CD14-positive monocyte (primary cell): Measurements from ENCODE around the gene TANGO2. TPM values are rescaled to one million over a fixed set of nuclear protein-coding genes. Genes with fewer than 3 reads are reported as not detected.

ENCODE experiments used
- DNase-seq, 3 donors: peaks; one replicate each; pipeline ENCODE4 v3.0.0-alpha.2; 2011 to 2022
- H2AFZ ChIP-seq: 2 replicates; pipeline ENCODE4 v1.6.0; 2012; ENCODE audit warnings: mild to moderate bottlenecking, low read depth, low read length, inconsistent platforms; ENCODE audit not compliant: insufficient read depth, poor library complexity, severe bottlenecking
- H3K27ac ChIP-seq, 2 donors: 1 replicate in 1 of 2; 2 replicates in 1 of 2; pipeline ENCODE4 v1.5.1; 2012 to 2013; ENCODE audit warnings: low read length in 2 of 2, control low read depth in 1 of 2, inconsistent platforms in 1 of 2, low read depth in 1 of 2, mild to moderate bottlenecking in 1 of 2
- H3K27me3 ChIP-seq, 2 donors: one replicate each; pipeline versions ENCODE4 v1.6.0 to v1.6.1; 2011 to 2013; ENCODE audit warnings: low read length in 2 of 2; ENCODE audit not compliant: control insufficient read depth in 2 of 2, insufficient read depth in 2 of 2
- H3K36me3 ChIP-seq, 2 donors: replicated peaks in 1 of 2; 1 replicate in 1 of 2; 2 replicates in 1 of 2; pipeline versions ENCODE4 v1.5.1 to v1.6.1; 2012 to 2013; ENCODE audit warnings: low read length in 2 of 2, control low read depth in 1 of 2, inconsistent platforms in 1 of 2, mild to moderate bottlenecking in 1 of 2; ENCODE audit not compliant: insufficient read depth in 2 of 2, control insufficient read depth in 1 of 2
- H3K4me1 ChIP-seq, 2 donors: 1 replicate in 1 of 2; 2 replicates in 1 of 2; pipeline versions ENCODE4 v1.5.1 to v1.6.1; 2012 to 2013; ENCODE audit warnings: low read length in 2 of 2, control low read depth in 1 of 2, inconsistent platforms in 1 of 2, mild to moderate bottlenecking in 1 of 2, moderate library complexity in 1 of 2; ENCODE audit not compliant: insufficient read depth in 2 of 2, control insufficient read depth in 1 of 2
- H3K4me2 ChIP-seq: replicated peaks from 2 replicates; pipeline ENCODE3; 2012; ENCODE audit warnings: low read length, moderate library complexity, mild to moderate bottlenecking; ENCODE audit not compliant: poor library complexity, severe bottlenecking; ENCODE audit errors: extremely low read depth
- H3K4me3 ChIP-seq, 3 experiments: fragments of 200-600 bp in 1 of 3; sonication (generic) in 1 of 3; replicated peaks in 1 of 3; 1 replicate in 2 of 3; 2 replicates in 1 of 3; pipeline ENCODE4 v1.5.1; 2011 to 2013; ENCODE audit warnings: low read length in 3 of 3, mild to moderate bottlenecking in 3 of 3, control low read depth in 2 of 3, low read depth in 2 of 3, inconsistent platforms in 1 of 3, moderate library complexity in 1 of 3
- H3K79me2 ChIP-seq: 2 replicates; pipeline ENCODE4 v1.6.0; 2012; ENCODE audit warnings: mild to moderate bottlenecking, control low read depth, inconsistent platforms, low read length, moderate library complexity; ENCODE audit not compliant: insufficient read depth
- H3K9ac ChIP-seq: 2 replicates; pipeline ENCODE4 v1.6.0; 2017; ENCODE audit warnings: low read length, mild to moderate bottlenecking; ENCODE audit not compliant: insufficient read depth, poor library complexity, severe bottlenecking
- H3K9me3 ChIP-seq, 2 donors: replicated peaks in 1 of 2; 1 replicate in 1 of 2; 2 replicates in 1 of 2; pipeline versions ENCODE4 v1.5.1 to v1.6.1; 2012 to 2013; ENCODE audit warnings: low read length in 2 of 2, control low read depth in 1 of 2; ENCODE audit not compliant: control insufficient read depth in 1 of 2, insufficient read depth in 1 of 2
- H4K20me1 ChIP-seq: 2 replicates; pipeline ENCODE4 v1.6.0; 2012; ENCODE audit warnings: mild to moderate bottlenecking, low read length, control low read depth, moderate library complexity; ENCODE audit not compliant: insufficient read depth
- H3K27ac Mint-ChIP-seq, 7 donors: one replicate each; pipeline ENCODE4 v1.8.0; 2020; ENCODE audit warnings: mild to moderate bottlenecking in 7 of 7, mixed read lengths in 7 of 7, moderate library complexity in 6 of 7, inconsistent platforms in 2 of 7
- H3K27me3 Mint-ChIP-seq, 3 donors: one replicate each; pipeline ENCODE4 v1.8.0; 2021 to 2022; ENCODE audit warnings: low read depth in 3 of 3, mild to moderate bottlenecking in 3 of 3, mixed read lengths in 3 of 3, moderate library complexity in 3 of 3, inconsistent platforms in 1 of 3
- H3K36me3 Mint-ChIP-seq, 2 donors: one replicate each; pipeline ENCODE4 v1.8.0; 2020; ENCODE audit warnings: mixed read lengths in 2 of 2, inconsistent platforms in 1 of 2, mild to moderate bottlenecking in 1 of 2
- H3K4me1 Mint-ChIP-seq: one replicate; pipeline ENCODE4 v1.8.0; 2020; ENCODE audit warnings: mild to moderate bottlenecking, mixed read lengths
- H3K4me3 Mint-ChIP-seq, 2 donors: one replicate each; pipeline ENCODE4 v1.8.0; 2020; ENCODE audit warnings: mild to moderate bottlenecking in 2 of 2, mixed read lengths in 2 of 2, moderate library complexity in 1 of 2
- H3K9me3 Mint-ChIP-seq, 7 donors: one replicate each; pipeline ENCODE4 v1.8.0; 2020 to 2022; ENCODE audit warnings: mixed read lengths in 7 of 7, mild to moderate bottlenecking in 6 of 7, moderate library complexity in 6 of 7, inconsistent platforms in 2 of 7
- CTCF ChIP-seq: fragments of 200-600 bp; IDR thresholded peaks from one replicate; pipeline ENCODE4 v1.8.0; 2022; ENCODE audit warnings: antibody characterized with exemption, mild to moderate bottlenecking
- WGBS: methylation state at CpG from one replicate; pipeline ENCODE4 v1.1.5; 2013; ENCODE audit warnings: missing lambda C conversion rate; ENCODE audit not compliant: insufficient coverage; 5-methylcytosine and 5-hydroxymethylcytosine counted together
- intact Hi-C, 2 donors: fragments of 100-400 bp; cut with micrococcal nuclease; formaldehyde crosslinking; loops; one replicate each; pipeline versions ENCODE4 v1.15.0 to v1.15.1; 2023
- polyA plus RNA-seq, 3 donors: library from polyadenylated mRNA; depleted of rRNA in 1 of 3; unstranded in 2 of 3; stranded (reverse) in 1 of 3; fragments of 300-500 nt in 2 of 3; fragments of >200 nt in 1 of 3; fragmentation: Illumina TruSeq in 2 of 3; gene quantifications; 1 replicate in 2 of 3; 2 replicates in 1 of 3; pipeline ENCODE4 v1.2.3, GENCODE V29; 2012 to 2021

TANGO2 gene
- polyA plus RNA-seq, 3 donors: 56.4 to 94.9 (median 58.2) TPM

DNA sequence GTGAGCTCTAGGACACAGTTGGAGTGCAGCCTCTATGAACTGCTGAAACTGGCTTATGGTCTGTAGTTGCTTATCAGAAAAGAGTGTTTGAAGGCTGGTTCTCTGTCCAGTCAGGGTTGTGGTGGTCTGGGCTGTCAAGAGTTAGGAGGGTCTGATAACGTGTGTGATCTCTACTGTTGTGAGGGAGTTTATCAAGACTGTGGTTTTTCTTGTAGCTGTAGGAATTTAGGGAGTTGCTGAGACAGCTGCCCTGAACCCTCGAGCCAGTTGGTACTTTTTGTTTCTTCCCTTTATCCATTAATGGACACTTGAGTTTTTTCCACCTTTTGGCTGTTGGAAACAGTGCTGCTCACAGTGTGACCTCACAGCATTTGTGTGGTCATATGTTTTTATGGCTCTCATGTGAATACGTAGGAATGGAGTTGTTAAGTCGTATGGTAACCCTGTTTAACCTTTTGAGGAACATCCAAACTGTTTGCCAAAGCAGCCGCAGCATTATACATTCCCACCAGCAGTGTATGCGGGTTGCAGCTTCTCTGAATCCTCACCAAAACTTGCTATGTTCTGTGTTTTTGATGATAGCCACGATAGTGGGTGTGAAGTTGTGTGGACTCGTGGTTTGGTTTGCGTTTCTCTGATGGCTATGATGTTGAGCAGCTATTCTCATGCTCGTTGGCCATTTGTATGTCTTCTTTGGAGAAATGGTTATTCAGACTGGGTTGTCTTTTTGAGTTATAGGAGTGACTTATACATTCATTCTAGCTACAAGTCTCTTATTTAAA, 38.3 kb downstream of the TANGO2 start:
- no peaks in the 10 kb centered on the region for H3K27me3 ChIP-seq
- no peak overlapping the region for H3K27ac ChIP-seq
- H3K79me2 ChIP-seq: no peaks in the 10 kb centered on the region
- no peak overlapping the region for H3K4me2 ChIP-seq
- Mint-ChIP-seq H3K27ac (peak overlapping the region in 2 of 7 donors; percentile 9 to 60), H3K27me3 (no peaks in the 10 kb centered on the region), H3K4me3 (no peak overlapping the region), H3K36me3 (peaks cover 77 to 99% of the 10 kb centered on the region in 2 donors), H3K4me1 (no peaks in the 10 kb centered on the region), H3K9me3 (no peaks in the 10 kb centered on the region)
- no peak for TF ChIP-seq CTCF
- intact Hi-C loops: no loop called here
- WGBS: 100% methylated on average over 2 of the region's 10 CpGs
- no peak overlapping the region for H2AFZ ChIP-seq
- H4K20me1 ChIP-seq: peaks cover 64% of the 10 kb centered on the region
- H3K36me3 ChIP-seq: peaks cover 87 to 97% of the 10 kb centered on the region in 2 donors
- H3K4me1 ChIP-seq: no peaks in the 10 kb centered on the region
- DNase-seq: no peak
- H3K9me3 ChIP-seq: no peaks in the 10 kb centered on the region
- H3K9ac ChIP-seq: no peak overlapping the region
- no peak overlapping the region for H3K4me3 ChIP-seq

DNA sequence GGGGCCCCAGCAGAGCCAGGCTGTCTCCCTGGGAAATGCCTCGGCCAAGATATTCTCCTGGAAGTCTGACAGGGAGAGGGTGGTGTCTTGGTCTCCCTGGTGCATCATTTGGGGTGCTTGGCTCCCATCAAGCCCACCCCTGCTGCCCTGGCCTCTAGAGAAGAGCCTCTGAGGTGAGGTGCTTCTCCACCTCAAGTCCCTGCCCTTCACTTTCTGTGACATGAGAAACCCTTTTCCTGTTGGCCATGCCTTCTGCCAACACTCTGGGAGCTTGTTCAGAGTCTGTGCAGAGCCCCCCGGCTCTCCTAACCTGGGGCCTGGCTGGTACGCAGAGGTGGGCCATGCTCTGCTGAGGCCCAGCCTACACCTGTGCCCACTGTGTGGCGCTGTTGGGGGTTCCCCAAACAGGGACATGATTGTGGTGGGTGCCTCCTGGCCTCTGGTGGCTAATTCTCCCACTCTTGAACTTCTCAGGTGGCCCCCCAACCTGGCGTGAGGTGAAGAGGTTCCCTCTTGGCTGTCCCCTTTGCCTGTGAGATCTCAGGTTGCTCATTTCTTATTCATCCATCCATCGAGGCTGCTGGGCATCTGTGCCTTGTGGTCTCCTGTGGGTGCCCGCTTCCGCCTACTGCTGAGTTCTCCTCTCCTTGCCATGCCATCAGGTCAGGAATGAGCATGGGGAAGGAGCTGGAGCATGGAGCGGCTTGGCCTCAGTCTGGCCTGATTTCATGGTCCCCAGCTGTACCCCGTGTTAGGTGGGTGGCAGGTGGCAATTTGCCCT, 40.0 kb downstream of the TANGO2 start:
- Mint-ChIP-seq H3K4me1 (no peaks in the 10 kb centered on the region), H3K27me3 (no peaks in the 10 kb centered on the region), H3K9me3 (no peaks in the 10 kb centered on the region), H3K4me3 (no peak overlapping the region), H3K27ac (no peak overlapping the region), H3K36me3 (peaks cover 73 to 94% of the 10 kb centered on the region in 2 donors)
- DNase-seq: no peak
- Histone ChIP-seq H3K4me3 (no peak overlapping the region), H3K9ac (no peak overlapping the region), H4K20me1 (peaks cover 57% of the 10 kb centered on the region), H3K27me3 (no peaks in the 10 kb centered on the region), H3K4me1 (no peaks in the 10 kb centered on the region), H3K4me2 (no peak overlapping the region), H3K36me3 (peaks cover 76 to 97% of the 10 kb centered on the region in 2 donors), H3K27ac (no peak overlapping the region), H3K9me3 (no peaks in the 10 kb centered on the region), H3K79me2 (no peaks in the 10 kb centered on the region), H2AFZ (no peak overlapping the region)
- TF ChIP-seq CTCF: no peak
- 96% methylated on average over 7 of the region's 10 CpGs for WGBS
- intact Hi-C loops: no loop called here
